Fibroblast of peridontal ligament (primary cell): ENCODE results near the gene MYL6.

ENCODE experiments used
- DNase-seq: peaks from one replicate; pipeline ENCODE4 v3.0.0-alpha.2; 2010; ENCODE audit errors: extremely low read depth

Gene MYL6

DNA sequence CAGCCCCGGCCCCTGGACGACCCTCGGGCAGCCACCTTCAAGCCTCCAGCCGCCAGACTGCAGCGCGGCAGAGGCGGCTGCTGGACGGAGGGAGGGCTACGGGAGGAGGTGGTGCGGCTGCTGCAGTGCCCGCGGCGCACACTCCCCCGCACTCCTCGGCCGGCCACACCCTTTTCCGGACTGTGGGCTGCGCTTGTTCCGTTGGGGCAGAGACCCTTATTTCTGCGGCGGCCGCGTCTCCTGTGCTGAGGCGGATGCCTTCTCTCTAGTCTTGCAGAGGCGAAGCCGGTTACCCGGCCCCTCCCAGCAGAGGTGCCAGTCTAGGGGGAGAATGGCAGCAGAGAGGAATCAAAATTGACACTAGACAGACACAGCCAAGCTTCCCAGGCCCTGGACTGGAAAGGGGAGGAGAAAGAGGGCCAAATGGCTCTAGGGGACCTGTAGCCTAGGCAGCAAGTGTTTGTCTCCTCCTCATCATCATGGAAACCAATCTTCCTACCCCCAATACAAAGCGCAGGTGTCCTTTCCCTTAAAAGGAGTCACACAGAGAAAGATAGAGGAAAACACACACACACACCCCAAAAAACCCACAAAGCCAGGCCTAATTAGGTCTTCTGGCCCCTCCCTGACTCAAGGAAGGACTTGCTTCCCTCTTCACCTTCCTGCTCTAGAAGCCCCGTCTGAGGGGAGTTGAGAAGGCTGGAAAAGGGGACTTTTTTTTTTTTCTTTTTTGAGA lies 28.8 kb upstream of the MYL6 start:
- no peak for DNase-seq

DNA sequence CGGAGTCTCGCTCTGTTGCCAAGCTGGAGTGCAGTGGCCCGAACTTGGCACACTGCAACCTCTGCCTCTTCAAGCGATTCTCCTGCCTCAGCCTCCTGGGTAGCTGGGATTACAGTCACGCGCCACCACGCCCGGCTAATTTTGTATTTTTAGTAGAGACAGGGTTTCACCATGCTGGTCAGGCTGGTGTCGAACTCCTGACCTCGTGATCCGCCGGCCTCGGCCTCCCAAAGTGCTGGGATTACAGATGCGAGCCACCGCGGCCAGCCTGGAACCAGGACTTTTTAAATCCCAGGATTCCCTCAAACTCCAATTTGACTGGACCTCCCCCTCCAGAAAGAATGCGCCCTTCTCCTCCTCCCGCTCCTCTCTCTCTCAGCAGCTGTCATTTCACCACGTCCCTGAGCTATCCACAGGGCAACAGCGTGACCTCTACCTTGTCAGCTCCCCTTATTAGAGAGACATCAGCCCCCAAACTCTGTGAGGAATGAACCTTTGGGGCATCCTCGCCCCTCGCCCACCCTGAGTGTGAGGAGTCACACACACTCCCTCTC lies 28.1 kb upstream of the MYL6 start:
- no peak for DNase-seq

DNA sequence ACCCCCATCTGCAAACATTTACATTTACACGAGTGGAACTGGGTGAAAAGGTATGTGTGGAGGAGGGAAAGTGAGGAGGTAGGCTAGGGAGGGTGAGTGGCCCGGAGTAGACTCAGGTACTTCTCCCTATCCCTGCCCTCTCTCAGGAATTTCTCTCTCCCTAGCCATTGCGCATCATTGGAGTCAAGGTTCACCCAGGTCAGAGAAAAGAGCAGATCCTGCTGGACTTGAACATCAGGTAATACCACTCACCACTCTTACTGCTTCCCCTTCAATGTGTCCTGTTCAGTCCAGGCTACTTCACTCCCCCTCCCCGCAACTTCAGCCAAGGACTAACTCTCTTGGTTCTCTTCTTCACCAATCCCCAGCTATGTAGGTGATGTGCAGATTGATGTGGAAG lies 27.3 kb upstream of the MYL6 start:
- no peak for DNase-seq

DNA sequence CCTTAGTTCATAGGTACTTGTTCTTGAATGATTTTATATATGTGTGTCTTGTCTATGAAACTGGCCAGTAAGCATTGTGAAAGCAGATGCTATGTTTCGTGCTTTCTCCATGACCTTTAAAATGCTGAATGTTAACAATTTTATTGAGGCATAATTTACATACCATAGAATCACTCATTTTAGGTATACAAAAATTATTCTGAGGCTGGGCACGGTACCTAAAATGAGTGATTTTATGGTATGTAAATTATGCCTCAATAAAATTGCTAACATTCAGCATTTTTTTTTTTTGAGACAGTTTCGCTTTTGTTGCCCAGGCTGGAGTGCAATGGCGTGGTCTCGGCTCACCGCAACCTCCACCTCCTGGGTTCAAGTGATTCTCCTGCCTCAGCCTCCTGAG lies 23.3 kb upstream of the MYL6 start:
- DNase-seq = no peak

DNA sequence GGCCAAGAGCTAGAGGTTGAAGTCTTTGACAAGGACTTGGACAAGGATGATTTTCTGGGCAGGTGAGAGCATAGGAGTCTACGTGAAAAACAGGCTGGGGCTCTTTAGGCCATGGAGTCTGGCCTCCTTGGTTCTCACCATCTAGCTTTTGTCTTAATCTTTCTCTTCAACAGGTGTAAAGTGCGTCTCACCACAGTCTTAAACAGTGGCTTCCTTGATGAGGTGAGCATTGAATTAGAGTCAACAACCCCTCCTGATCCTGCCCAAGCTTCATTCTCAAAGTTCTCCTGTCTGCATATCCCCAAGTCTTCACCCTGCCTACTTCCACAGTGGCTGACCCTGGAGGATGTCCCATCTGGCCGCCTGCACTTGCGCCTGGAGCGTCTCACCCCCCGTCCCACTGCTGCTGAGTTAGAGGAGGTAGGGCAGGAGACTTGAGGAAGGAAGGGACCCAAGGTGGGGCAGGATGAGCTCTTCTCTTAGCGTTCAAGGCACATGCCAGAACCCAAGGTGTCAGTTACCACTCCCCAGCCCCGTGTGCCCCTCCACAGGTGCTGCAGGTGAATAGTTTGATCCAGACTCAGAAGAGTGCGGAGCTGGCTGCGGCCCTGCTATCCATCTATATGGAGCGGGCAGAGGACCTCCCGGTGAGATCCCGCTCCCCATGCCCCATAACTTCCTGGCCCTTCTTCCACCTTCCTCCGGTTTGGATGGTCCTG lies 20.1 kb upstream of the MYL6 start:
- DNase-seq = no peak

DNA sequence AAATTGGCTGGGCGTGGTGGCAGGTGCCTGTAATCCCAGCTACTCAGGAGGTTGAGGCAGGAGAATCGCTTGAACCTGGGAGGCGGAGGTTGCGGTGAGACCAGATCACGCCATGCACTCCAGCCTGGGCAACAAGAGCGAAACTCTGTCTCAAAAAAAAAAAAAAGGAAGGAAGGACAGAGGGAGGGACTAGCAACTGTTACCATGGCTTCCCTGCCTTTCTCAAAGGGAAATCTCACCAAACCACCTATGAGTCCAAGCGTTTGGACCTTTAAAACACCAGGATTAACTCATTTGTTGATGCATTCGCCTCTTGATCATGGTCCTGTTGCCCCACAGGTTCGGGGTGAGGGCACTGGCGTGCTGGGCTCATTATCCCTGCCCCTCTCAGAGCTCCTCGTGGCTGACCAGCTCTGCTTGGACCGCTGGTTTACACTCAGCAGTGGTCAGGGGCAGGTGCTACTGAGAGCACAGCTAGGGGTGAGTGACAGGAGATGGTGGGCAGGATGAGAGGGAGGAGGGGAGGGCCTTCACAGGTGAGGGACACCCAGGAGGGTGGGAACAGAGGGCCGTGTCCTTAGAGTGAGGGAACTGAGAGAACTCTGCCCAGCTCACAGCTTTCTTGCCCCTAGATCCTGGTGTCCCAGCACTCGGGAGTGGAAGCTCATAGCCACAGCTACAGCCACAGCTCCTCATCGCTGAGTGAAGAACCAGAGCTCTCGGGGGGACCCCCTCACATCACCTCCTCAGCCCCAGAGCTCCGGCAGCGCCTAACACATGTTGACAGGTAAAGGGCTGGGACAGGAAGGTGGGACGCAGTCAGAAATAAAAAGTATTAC lies 16.0 kb upstream of the MYL6 start:
- no peak for DNase-seq

DNA sequence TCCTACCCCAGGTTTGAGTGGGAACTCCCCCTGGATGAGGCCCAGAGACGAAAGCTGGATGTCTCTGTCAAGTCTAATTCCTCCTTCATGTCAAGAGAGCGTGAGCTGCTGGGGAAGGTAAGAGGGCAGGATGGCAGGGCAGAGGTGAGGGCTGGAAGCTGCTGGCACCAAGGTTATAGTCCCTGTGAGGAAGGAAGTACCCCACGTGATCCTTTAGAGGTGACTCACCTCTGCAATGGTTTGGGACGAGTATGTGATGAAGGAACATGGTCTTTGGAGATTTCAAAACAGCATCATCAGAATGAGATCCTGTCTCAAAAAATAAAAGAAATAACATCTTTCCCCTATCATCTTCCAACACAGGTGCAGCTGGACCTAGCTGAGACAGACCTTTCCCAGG lies 14.9 kb upstream of the MYL6 start:
- DNase-seq = no peak

DNA sequence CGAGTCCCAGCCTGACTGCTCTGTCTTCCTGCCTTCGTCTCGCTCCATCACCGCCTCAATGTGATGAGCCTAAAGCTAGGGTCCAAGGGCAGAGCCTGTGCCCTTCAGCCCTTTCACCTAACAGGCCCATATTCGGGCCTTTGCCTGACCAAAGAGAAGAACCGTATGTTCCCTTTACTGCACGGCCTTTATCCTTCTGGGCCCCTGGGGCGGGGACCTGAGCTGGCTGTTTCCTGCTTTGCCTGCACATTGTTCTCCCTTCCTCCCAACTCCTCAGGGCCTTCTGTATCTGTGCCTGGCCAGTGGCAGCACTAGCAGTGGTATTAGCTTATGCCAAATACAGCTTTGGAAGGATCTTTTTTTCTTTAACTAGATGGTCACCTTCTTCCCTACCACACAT lies 14.3 kb upstream of the MYL6 start:
- no peak for DNase-seq

DNA sequence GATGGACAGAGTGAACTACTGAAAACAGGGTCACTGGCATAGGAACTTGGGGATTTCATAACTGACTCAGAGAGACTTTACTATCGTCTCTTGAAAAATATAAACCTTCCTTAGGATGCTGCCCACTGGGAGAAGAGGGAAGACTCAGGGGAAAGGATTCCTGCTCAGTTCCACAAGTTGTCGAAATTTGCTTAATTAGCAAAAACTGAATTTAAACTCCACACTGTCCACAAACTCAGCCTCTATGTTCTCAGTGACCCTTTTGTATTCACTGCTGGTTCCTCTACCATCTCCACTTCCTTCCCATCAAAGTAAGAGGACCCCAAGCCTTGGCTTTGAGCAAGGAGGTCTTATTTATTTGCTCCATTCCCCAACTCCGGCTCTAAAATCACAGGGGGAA lies 12.9 kb upstream of the MYL6 start:
- DNase-seq = no peak

DNA sequence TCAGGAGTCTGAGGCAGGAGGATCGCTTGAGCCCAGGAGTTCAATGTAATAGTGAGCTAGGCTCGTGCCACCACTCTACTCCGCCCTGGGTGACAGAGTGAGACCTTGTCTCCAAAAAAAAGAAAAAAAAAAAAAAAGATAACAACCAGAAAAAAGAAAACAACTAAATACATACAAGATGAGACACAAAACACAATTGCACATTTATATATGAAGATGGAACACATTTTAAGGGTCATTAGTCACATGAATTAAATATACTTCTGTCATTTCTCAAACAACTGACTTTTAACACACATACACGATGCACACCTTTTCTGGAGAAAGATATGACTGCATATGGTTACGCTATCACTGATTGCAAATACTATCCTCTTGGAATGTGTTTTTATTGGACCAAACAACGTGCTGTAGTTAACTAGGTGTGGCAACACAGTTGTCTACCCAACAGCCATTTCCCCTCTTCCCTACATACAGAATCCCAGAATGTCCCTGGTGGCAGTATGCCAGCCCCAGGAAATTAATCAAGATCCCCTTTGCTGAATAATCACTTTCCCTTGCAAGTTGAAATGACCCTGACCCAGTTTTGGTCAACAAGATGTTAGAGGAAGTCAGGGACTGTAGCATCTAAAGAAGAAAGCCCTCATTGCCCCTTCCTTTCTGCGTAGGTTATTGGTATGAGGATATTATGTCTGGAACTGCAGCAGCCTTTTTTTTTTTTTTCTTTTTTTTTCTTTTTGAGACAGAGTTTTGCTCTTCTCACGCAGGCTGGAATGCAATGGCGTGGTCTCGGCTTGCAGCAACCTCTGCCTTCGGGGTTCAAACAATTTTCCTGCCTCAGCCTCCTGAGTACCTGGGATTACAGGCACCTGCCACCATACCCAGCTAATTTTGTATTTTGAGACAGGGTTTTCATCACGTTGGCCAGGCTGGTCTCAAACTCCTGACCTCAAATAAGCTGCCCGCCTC lies 11.4 kb upstream of the MYL6 start:
- peak; percentile 11 for DNase-seq

DNA sequence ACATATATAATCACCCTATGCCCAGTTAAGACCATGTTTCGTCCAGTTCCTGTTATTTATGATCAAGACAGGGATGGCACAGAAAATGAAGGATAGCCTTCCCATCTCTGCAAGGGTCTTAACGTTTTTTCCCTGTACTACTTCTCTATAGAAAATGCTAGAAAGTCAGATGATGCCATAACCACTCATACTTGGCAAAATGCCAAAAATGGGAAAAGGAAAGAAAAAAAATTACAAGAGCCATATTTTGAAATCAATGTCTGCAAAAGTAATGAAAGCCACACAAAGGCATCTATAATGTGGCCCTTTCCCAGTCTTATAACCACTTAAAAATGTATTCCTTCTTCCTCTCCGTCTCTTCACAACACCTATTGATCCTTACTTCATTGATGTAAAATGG lies 7.6 kb upstream of the MYL6 start:
- peak; percentile 69 for DNase-seq

DNA sequence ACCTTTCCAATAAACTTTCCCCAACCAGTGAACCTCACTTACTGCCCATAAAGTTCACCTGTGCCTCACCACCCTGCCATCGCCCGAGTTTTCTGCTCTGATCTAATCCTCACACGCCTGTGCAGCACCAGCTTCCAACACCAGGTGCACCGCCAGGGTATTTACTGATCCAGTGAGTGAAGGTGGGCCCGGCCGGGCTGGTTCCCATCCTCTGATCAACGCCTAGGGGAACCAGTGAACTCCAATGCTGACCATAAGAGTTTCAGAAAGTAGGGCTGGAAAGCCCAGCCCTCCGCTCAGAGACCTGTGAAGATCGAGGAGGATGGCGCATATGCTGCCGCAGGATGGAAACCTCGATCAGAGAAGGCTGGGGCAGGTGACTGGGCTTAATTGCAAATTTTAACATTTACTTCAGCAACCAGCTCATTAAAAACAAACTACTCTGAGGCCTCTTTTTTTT lies 6.5 kb upstream of the MYL6 start:
- no peak for DNase-seq

DNA sequence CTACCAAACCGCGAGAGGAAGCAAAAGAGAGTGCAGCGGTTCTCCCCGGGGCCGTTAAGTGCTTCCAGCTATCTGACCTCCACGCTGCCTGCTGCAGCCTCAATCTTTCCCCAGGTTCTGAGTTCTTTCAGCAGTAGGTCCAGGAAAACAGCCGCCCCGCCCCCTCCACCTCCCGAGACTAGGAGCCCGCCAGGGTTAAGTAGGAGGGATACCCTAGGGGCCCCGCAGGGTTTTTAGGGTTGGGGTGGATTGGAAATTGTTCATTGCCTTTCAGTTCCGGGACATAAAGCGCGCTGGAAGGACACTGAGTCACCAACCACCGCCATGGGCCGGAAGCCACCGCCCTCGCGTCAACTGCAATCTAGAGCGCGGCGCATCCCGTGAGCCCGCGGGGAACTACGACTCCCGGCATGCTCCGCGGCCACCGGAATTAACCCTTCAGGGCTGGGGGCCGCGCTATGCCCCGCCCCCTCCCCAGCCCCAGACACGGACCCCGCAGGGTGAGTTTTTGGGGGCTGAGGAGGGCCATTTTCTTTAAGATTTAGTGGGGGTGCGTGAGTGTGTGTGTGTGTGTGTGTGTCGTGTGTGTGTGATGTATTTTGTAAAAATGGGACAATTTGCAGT lies 5.9 kb upstream of the MYL6 start, which contains the start of gene MYL6B:
MYL6B (plus strand) TSS at position 456 of the 624 bp plus-strand sequence. CDS start 1,332 bp downstream, outside the sequence.
- DNase-seq = peak; percentile 85

DNA sequence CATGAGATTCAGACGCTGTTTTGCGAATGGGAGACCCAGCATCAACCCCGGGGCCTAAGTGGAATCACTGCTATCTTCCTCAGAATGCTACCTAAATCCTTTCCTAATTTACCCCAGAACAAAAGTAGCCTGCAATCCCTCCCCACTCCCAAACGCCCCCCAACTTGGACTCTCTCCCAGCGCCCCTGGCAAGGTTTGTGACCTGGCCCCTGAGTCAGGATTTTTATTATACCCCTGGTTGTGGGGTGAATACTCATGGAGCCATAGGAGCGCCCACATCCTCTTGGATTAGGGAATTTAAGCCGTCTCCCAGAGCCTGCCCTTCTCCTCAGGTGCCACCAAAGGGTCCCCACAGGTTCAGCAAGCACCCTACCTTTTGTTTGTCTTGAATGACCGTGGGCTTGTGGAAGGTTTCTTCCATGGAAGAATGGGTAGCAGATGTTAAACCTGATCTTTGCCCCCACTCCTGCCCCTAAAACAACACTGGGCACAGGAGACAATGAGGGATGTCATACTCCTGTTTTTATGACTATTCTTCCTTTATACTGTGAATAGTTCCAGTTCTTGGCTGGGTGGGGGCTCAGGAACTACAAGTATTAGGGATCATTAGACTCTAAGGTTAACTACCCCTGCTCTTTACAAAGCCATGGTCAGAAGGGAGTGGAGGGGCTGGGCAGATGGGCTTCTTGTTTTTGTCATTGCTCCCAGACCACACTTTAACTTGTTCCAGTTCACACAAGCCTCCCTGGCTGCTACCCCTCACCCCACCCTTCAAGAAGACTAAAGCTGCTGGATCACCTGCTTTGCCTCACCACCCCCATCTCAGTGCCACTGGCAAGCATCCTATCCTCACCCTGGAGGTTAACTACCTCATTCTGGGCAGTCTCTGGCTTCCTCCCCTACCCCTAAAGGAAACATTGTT lies 5.1 kb upstream of the MYL6 start:
- DNase-seq = no peak

DNA sequence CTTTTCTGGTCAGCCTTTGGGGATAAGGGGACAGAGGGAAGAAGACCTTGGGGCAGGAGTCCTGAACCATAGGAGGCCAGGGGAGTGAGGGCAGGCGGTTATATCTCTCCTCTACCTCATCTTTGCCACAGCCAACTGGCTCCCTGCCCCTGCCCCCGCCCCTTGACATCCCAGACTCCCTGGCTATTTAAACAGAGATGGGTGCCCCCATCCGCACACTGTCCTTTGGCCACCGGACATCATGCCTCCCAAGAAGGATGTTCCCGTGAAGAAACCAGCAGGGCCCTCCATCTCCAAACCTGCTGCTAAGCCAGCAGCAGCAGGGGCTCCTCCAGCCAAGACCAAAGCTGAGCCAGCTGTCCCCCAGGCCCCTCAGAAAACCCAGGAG lies 4.5 kb upstream of the MYL6 start:
- no peak for DNase-seq

DNA sequence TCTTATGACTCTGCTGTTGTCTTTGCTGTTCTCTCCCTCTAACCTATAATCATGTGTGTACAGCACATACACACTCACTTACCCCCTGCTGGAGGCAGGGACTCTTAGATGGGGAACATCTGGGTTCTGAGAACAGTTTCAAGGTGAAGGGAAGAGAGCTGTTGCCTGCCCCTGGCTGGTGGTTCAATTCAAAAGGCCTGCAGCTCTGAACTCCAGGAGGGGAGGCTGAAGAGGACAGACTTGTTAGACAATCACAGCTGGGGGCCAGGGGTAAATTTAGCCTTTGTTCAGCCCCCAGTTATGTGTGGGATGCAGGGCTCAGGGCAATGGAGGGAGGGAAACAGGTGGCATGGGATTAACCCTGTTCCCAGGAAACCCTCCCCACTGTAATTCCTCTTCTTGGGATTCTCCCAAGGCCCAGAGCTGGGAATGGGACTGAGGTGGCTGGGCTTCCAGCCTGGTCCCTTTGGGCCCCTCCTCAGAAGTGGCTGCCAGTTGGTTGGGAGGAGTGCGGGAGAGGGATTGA lies 3.9 kb upstream of the MYL6 start:
- no peak for DNase-seq

DNA sequence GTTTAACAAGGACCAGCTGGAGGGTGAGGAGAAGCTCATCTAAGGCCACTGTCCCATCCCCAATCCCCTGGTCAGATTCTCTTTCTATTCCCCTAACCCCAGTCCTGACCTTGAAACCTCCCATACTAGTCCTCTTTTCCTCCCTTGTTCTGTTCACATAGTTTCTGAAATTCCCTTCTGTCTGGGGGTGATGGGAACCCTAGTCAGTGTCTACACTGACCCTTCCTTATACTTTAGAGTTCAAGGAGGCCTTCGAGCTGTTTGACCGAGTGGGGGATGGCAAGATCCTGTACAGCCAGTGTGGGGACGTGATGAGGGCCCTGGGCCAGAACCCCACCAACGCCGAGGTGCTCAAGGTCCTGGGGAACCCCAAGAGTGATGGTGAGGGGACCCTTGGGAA lies 3.3 kb upstream of the MYL6 start:
- DNase-seq = no peak

DNA sequence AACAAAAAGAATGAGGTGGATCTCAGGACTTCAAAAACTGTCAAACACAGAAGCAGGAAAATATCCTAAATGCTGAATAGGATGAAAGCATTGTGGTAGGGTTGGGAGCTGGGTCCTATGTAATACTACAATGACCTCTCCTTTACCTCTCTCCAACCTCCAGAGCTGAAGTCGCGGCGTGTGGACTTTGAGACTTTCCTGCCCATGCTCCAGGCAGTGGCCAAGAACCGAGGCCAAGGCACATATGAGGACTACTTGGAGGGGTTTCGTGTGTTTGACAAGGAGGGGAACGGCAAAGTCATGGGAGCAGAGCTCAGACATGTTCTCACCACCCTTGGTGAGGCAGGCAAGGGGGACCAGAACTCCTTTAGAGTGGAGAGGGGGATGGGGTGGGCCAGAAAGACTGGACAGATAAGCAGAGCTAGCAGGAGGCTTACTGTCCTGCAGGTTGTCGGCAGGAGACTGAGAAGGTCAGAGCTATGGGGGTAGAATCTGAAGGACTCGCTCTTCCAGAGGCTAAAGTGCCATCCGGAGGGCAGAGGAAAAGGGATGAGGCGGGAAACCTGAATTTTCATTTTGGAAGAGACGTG lies 2.8 kb upstream of the MYL6 start:
- DNase-seq = no peak
